NAMALWA (cell line): ENCODE data around the gene SFXN1.

Source experiments
- DNase-seq: peaks from one replicate; pipeline ENCODE4 v3.0.0-alpha.2; 2015; ENCODE audit warnings: low spot score

The SFXN1 gene

GRCh38 chr5:175573493-175574269 is 95.3 kb downstream of the SFXN1 start:
- DNase-seq: no peak

- DNase-seq: no peak
Observed at GRCh38 chr5:175575301-175575700, 96.9 kb downstream of the SFXN1 start.

GRCh38 chr5:175576096-175576495 is 97.7 kb downstream of the SFXN1 start:
- DNase-seq: no peak

GRCh38 chr5:175576591-175576990 is 98.2 kb downstream of the SFXN1 start:
- no peak for DNase-seq
